OCI-LY1 (cell line): ENCODE data around the gene LAMA3.

ENCODE experiments used
- H2AFZ ChIP-seq: fragments of 200-600 bp; sonication (generic), shearing (Covaris generic); 2 replicates; pipeline ENCODE4 v1.6.0; 2014; ENCODE audit warnings: antibody characterized with exemption, mild to moderate bottlenecking, low read length
- H3F3A ChIP-seq: fragments of 200-600 bp; sonication (generic), shearing (Covaris generic); 2 replicates; pipeline ENCODE4 v1.6.0; 2014; ENCODE audit warnings: mild to moderate bottlenecking, antibody characterized with exemption, low read length, moderate library complexity; ENCODE audit not compliant: insufficient read depth
- H3K27ac ChIP-seq: fragments of 200-600 bp; sonication (generic); 2 replicates; pipeline ENCODE4 v1.5.1; 2014; ENCODE audit warnings: low read length, mixed run types, mild to moderate bottlenecking, low read depth; ENCODE audit not compliant: poor library complexity, severe bottlenecking
- H3K27me3 ChIP-seq: fragments of 200-600 bp; sonication (generic); 2 replicates; pipeline ENCODE4 v1.6.0; 2014; ENCODE audit warnings: antibody characterized with exemption, mild to moderate bottlenecking, low read length, moderate library complexity; ENCODE audit not compliant: insufficient read depth
- H3K36me3 ChIP-seq: fragments of 200-600 bp; sonication (generic); 2 replicates; pipeline ENCODE4 v1.6.1; 2014; ENCODE audit warnings: mild to moderate bottlenecking, antibody characterized with exemption, low read length, moderate library complexity, mixed read lengths; ENCODE audit not compliant: insufficient read depth
- H3K4me1 ChIP-seq: fragments of 200-600 bp; sonication (generic); 2 replicates; pipeline ENCODE4 v1.5.1; 2014; ENCODE audit warnings: mild to moderate bottlenecking, low read length, moderate library complexity; ENCODE audit not compliant: insufficient read depth, severe bottlenecking
- H3K4me2 ChIP-seq: fragments of 200-600 bp; sonication (generic), shearing (Covaris generic); 2 replicates; pipeline ENCODE4 v1.6.1; 2014; ENCODE audit warnings: low read length
- H3K4me3 ChIP-seq: fragments of 200-600 bp; sonication (generic); 2 replicates; pipeline ENCODE4 v1.5.1; 2014; ENCODE audit warnings: low read length, low read depth, mild to moderate bottlenecking, mixed read lengths; ENCODE audit not compliant: poor library complexity, severe bottlenecking
- H3K79me2 ChIP-seq: fragments of 200-600 bp; shearing (Covaris generic); 2 replicates; pipeline ENCODE4 v1.6.1; 2016; ENCODE audit warnings: mixed run types, low read length, mixed read lengths; ENCODE audit not compliant: insufficient read depth
- H3K9ac ChIP-seq: fragments of 200-600 bp; sonication (generic), shearing (Covaris generic); 2 replicates; pipeline ENCODE4 v1.6.1; 2014; ENCODE audit warnings: mild to moderate bottlenecking, low read length, mixed read lengths
- H3K9me2 ChIP-seq: fragments of 200-600 bp; sonication (generic), shearing (Covaris generic); 2 replicates; pipeline ENCODE4 v1.6.1; 2014; ENCODE audit warnings: low read depth, mild to moderate bottlenecking, low read length, mixed read lengths
- H3K9me3 ChIP-seq: fragments of 200-600 bp; shearing (Covaris generic); 2 replicates; pipeline ENCODE4 v1.6.1; 2014; ENCODE audit warnings: low read length, mixed read lengths
- H4K20me1 ChIP-seq: fragments of 200-600 bp; sonication (generic), shearing (Covaris generic); 2 replicates; pipeline ENCODE4 v1.6.0; 2016; ENCODE audit warnings: mild to moderate bottlenecking, low read length; ENCODE audit not compliant: insufficient read depth
- CTCF ChIP-seq: fragments of 200-600 bp; sonication (generic), shearing (Covaris generic); IDR thresholded peaks from 2 replicates; pipeline ENCODE4 v1.5.1; 2017; ENCODE audit warnings: mild to moderate bottlenecking, antibody characterized with exemption, low read length, moderate library complexity, mixed read lengths
- EZH2 ChIP-seq: fragments of 200-600 bp; sonication (generic), shearing (Covaris generic); IDR thresholded peaks from 2 replicates; pipeline ENCODE4 v1.8.0; 2017; ENCODE audit warnings: borderline replicate concordance, mixed run types, mild to moderate bottlenecking, antibody characterized with exemption, low read length, moderate library complexity, mixed read lengths

LAMA3 gene

GRCh38 chr18:23816740-23817139 is 127.5 kb downstream of the LAMA3 start:
- H3K27me3 ChIP-seq = no peaks in the 10 kb centered on the region
- H3K9me3 ChIP-seq = no peaks in the 10 kb centered on the region
- H4K20me1 ChIP-seq = no peaks in the 10 kb centered on the region
- TF ChIP-seq CTCF = no peak
- no peak for TF ChIP-seq EZH2
- H3K9ac ChIP-seq = no peak overlapping the region
- no peak overlapping the region for H3K4me3 ChIP-seq
- no peak overlapping the region for H3K27ac ChIP-seq
- no peaks in the 10 kb centered on the region for H3F3A ChIP-seq
- no peaks in the 10 kb centered on the region for H3K36me3 ChIP-seq
- H3K9me2 ChIP-seq = no peaks in the 10 kb centered on the region
- H2AFZ ChIP-seq = no peak overlapping the region
- H3K4me2 ChIP-seq = no peak overlapping the region
- no peaks in the 10 kb centered on the region for H3K4me1 ChIP-seq
- no peaks in the 10 kb centered on the region for H3K79me2 ChIP-seq

GRCh38 chr18:23819001-23819400 is 129.7 kb downstream of the LAMA3 start:
- Histone ChIP-seq H2AFZ (no peak overlapping the region), H3K27ac (no peak overlapping the region), H3K79me2 (no peaks in the 10 kb centered on the region), H3K27me3 (no peaks in the 10 kb centered on the region), H3F3A (no peaks in the 10 kb centered on the region), H3K36me3 (no peaks in the 10 kb centered on the region), H3K4me1 (no peaks in the 10 kb centered on the region), H3K4me3 (no peak overlapping the region), H3K9me2 (no peaks in the 10 kb centered on the region), H4K20me1 (no peaks in the 10 kb centered on the region), H3K9me3 (no peaks in the 10 kb centered on the region), H3K9ac (no peak overlapping the region), H3K4me2 (no peak overlapping the region)
- TF ChIP-seq CTCF (no peak), EZH2 (no peak)

GRCh38 chr18:23822590-23823385 is 133.5 kb downstream of the LAMA3 start:
- no peaks in the 10 kb centered on the region; the same call in 1 of the 2 replicates for H3K27me3 ChIP-seq
- H3K4me3 ChIP-seq = no peak overlapping the region
- H3F3A ChIP-seq = no peaks in the 10 kb centered on the region
- H3K79me2 ChIP-seq = no peaks in the 10 kb centered on the region
- H4K20me1 ChIP-seq = no peaks in the 10 kb centered on the region
- H3K27ac ChIP-seq = no peak overlapping the region
- no peaks in the 10 kb centered on the region for H3K4me1 ChIP-seq
- no peaks in the 10 kb centered on the region for H3K9me3 ChIP-seq
- H3K9ac ChIP-seq = no peak overlapping the region
- no peak for TF ChIP-seq EZH2
- TF ChIP-seq CTCF = no peak
- no peaks in the 10 kb centered on the region for H3K36me3 ChIP-seq
- no peaks in the 10 kb centered on the region for H3K9me2 ChIP-seq
- no peak overlapping the region for H2AFZ ChIP-seq
- no peak overlapping the region for H3K4me2 ChIP-seq
